HG03139 (cell line): ENCODE results near the gene SLC25A10.
"Not testable (repeated sequence)": the region's sequence is repeated elsewhere in the genome, so short reads cannot be mapped to it uniquely, and the experiment has no call there.

Experiments
- ATAC-seq: cut with Tn5 transposase; IDR thresholded peaks from one replicate; pipeline ENCODE4 v1.9.1; 2021; ENCODE audit not compliant: unreplicated experiment

The SLC25A10 gene, protein sequence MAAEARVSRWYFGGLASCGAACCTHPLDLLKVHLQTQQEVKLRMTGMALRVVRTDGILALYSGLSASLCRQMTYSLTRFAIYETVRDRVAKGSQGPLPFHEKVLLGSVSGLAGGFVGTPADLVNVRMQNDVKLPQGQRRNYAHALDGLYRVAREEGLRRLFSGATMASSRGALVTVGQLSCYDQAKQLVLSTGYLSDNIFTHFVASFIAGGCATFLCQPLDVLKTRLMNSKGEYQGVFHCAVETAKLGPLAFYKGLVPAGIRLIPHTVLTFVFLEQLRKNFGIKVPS

DNA sequence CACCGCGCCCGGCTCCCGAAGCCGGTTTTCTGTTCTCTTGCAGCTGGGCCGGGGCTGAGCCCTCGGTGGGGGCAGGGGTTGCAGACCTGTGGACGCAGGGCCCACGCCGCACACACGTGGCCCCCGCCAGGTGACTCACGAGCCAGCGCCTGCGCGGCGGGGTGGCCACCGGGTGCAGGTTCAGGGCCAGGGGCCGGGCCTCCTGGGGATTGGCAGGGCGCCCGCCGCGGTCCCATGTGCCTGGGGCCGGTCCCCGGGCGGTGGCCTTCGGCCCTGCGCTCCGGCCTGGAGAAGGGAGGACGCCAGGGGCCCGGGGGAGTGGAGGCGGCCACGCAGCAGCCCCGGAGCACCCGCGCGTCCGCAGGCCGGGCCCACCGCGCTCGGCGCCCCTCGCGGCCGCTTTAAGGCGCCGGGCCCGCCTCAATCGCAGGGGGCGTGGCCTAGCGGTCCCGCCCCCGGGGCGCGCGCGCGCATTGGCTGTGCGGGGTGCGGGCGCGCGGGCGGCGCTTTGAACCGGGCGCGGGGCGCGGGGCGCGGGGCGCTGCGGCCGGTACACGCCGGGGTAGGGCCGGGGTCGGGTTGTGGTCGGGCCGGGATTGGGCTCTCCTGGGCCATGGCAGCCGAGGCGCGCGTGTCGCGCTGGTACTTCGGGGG, at the start of gene SLC25A10:
SLC25A10 (plus strand) TSS at position 471 of the 654 bp plus-strand sequence; CDS start at position 614, 143 bp downstream.
- ATAC-seq = peak; percentile 58

DNA sequence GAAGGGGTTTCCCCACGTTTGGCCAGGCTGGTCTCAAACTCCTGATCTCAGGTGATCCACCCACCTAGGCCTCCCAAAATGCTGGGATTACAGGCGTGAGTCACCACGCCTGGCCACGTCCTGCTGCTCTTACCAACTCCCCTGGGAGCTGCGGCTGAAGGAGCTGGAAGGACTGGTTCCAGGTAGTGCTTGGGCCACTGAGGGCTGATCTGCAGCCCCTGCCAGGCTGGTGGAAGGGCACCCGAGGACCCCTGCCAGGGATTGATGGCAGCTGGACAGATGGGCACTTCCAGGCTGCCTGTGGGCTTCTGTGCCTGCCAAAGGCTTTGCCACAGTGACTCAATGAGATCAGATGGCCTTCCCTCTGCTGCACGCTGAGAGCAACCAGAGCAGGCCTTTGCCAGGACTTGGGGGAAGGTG, 48.0 kb upstream of the SLC25A10 start:
- no peak for ATAC-seq

DNA sequence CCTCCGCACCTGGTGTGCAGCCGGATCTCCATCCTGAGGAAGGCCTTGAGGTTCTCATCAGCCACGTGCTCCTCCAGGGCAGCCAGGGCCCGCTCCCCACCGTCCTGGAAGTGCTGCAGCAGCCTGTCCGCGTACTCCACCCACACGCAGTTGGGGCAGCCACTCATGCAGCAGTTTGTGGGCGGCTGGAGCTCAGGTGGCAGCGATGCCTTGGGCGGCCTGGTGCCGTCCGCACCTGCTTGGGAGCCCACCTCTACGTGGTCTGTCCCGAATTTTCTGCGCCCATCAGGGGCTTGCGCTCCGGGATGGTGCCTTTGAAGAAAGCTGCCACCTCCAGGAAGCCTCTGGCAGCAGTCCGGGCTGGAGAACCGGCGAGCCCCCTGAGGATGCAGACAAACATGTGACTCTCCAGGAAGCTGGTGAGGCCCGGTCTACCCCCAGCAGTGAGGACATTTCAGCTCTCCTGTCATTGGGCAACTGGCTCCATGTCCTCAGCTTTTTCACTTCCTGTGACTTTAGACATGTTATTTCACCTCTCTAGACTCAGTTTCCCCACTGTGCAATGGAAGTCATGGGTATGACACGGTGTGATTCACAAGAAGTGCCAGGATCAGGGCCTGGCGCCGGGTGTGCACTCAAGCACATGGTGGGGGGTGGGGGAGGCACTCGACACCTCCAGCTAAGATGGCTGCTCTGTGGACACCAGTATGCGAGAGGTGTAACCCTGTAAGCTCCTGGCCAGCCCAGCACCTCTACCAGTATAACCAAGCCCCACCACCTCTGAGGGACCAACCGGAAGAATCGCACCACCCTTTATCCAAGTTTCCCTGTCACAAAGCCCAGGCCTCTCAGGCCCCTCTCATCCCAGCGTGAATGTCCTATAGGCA, 46.6 kb upstream of the SLC25A10 start:
- ATAC-seq = no peak

DNA sequence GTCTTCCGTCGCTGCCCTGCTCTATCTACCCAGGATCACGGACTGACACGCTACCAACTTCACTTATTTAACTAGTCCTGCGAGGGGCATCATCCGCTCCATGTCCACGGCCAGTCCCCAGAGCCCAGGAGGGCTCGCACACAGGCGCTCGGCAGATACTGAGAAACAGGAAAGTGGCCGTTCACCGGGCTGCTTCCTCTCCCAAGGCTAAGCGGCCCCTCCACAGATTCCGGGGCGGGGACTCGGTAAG, 46.1 kb upstream of the SLC25A10 start:
- ATAC-seq = peak; percentile 10

DNA sequence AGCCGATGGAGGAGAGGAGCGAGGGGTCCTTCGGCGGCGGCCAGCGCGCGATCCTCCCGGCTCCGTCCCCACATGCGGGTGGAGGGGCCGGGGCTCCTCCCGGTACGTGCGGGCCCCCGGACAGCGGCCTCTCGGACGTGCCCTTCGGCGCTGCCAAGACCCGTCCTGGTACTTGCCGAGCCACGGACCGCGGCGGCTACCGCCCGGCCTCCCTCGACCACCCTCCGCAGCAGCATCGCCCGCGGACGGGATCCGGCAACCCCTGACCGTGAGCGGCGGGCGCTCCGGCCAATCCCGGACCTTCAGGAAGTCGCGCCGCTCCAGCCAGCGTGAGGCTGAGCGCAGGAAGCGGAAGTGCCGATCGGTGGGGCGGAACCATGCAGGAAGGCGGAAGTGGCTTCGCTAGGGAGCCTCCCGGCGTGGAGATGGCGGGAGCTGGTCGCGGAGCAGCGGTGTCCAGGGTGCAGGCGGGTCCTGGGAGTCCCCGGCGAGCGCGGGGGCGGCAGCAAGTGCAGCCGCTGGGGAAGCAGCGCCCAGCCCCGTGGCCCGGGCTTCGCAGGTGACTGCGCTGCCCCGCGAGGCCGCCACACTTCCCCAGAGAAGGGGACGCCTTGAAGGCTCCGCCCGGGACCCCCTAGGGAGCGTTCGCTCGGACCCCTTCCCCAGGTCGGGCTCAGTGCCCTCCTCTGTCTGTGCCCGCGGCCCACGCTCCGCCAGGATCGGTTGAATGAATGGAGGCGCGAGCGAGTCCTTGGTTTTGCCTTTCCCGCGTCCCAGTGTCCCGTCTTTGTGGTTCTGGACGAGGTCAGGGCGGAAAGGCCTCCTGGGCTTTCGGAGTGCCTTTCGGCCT, 45.5 kb upstream of the SLC25A10 start, which contains the start of the genes CCDC137 and OXLD1:
CCDC137 (plus strand) TSS at position 396 of the 850 bp plus-strand sequence; CDS start at position 426, 30 bp downstream.
OXLD1 (minus strand) TSS at position 264 of the 850 bp plus-strand sequence; CDS start at position 236, 28 bp downstream.
- peak; percentile 95 for ATAC-seq

DNA sequence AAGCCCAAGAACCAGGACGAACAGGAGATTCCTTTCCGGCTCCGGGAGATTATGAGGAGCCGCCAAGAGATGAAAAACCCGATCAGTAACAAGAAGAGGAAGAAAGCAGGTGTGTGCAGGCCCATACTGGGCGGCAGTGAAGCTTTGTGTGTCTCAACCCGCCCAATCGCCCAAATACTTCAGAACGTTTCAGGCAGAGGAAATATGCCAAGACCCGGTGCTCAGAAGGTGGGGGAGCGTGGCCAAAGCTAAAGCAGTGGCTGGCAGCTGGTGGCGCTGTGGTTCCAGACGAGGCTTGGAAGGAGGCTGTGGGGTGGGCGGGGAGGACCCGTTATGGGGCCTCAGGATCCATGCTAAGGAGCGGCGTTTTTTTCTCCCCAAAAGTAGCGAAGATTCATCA, 44.3 kb upstream of the SLC25A10 start:
- no peak for ATAC-seq

DNA sequence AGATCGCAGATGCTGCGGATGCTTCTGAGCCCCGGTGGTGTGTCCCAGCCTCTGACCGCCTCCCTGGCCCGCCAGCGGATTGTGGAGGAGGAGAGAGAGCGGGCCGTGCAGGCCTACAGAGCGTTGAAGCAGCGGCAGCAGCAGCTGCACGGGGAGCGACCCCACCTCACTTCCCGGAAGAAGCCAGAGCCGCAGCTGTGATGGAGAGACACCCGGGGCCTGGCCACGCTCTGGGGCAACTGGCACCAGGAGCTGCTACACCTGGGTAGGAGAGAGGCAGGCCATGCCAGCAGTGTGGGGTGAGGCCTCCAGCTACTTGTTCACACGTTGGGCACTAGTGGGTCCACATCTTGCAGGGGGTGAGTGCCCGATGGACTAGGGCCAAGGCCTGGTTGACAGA, 39.6 kb upstream of the SLC25A10 start:
- no peak for ATAC-seq

DNA sequence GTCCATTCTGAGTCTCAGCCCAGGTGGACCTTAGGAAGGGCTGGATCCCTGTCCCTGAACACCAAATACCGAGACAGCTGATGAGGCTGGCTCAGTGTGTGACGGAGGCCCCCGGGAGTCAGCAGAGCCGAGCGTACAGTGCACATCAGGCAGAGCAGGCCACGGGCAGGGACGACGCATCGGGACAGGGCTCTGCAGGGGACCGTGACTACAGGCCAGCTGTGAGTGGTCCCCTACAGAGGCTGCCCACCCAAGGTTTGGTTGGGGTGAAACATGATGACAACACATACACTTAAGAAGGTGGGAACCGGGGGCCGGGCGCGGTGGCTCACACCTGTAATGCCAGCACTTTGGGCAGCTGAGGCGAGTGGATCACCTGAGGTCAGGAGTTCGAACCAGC, 39.1 kb upstream of the SLC25A10 start:
- ATAC-seq = no peak

DNA sequence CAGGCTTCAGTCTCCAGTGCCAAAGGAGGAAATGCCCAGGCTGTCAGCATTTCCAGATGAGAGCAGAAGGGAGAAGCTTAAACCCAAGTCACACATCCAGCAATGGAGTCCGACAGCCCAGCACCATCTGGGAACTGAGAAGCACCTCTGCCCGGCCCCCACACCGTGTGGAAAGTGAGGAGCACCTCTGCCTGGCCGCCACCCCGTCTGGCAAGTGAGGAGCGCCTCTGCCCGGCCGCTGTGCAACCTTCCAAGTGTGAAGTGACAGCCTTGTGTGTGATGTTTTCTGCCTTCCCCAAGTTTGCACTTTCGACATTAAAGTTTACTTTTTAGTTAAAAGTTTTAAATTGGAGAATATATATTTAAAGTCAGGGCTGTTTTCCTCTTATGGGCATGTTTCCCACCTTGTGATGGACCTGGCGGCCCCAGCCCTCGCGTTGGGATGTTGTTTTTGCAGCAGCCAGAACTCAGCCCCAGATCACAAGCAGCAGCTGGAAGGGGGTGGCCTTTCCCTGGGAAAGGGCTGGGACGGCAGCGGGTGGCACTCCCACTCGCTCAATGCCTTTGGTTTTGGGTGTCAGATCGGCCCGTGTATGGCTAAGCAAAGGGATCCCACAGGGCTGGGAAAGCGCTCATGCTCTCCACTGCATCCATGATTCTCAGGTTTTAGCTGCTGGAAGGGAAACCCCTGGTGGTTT, 38.4 kb upstream of the SLC25A10 start:
- no peak for ATAC-seq

DNA sequence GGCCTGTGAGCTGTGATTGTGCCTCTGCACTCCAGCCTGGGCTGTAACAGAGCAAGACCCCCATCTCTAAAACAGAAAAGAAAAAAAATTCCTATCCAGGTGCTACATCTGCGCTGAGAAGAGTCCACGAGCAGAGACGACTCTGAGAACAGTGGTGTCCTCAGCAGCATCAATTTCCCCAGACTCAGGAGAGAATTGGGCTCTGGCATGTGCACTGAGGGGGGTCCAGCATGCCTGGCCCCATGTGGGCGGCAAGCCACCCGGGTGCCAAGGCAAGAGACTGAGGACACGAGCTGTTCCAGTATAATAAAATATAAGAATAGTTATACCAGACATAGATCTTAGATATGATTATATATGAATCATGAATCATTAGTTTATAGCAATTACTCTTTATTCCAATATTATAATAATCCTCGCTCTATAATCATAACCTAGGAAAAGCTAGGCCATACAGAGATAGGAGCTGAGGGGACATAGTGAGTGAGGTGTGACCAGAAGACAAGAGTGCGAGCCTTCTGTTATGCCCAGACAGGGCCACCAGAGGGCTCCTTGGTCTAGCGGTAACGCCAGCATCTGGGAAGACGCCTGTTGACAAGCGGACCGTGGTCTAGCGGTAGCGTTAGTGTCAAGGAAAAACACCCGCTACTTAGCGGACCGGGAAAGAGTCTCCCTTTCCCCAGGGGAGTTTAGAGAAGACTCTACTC, 36.4 kb upstream of the SLC25A10 start:
- ATAC-seq = not testable (repeated sequence)

DNA sequence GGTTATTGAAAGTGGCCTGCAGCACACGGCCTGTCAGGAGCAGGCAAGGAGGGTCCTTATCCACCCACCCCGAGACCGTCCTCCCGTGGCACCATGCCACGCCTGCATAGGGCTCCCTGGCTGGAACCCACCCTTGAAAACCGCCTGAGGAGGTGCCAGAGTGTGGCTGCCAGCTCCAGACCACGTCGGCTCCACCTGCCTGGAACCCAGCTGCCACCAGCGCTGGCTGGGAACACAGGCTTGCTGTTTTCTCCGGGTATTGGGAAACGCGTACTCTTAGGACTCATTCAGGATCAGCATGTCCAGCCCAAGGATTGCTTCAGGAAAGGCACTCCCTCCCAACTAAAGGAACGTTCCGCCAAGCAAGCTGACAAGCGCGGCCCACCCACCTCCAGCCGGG, 35.2 kb upstream of the SLC25A10 start:
- no peak for ATAC-seq

DNA sequence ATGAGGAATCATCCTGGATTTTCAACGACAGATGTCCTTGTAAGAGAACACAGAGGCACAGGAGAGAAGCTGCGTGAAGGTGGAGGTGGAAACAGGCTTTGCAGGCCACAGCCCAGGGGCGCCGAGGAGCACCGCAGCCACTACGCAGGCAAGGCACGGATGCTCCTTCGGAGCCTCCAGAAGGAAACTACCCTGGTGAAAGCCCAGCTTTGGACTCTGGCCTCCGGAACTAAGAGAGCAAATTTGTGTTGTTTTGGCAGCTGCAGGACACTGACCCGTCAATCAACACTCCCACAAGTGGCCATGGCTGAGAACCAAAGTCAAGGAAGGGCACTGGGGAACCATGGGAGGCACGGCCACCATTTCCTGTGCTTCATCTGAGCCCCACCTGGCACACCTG, 31.9 kb upstream of the SLC25A10 start:
- ATAC-seq = no peak

DNA sequence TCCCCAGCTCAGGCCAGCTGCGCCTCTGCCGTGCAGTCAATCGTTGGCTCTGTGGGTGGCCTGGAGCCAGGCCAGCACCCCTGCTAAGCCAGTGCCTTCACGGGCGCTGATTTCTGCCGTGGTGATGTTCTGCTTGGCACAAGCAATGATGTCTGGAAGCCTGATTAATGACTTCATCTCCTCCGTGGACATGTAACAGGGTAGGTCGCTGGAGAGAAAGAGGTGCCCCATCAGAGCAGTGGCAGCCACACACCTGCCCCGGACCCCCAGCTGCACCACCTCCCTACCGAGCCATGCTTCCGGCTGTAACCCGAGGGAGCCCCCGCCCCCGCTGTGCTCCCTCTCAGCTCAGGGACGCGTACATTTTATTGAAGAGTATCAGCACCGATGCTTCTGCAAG, 30.4 kb upstream of the SLC25A10 start:
- ATAC-seq = no peak

DNA sequence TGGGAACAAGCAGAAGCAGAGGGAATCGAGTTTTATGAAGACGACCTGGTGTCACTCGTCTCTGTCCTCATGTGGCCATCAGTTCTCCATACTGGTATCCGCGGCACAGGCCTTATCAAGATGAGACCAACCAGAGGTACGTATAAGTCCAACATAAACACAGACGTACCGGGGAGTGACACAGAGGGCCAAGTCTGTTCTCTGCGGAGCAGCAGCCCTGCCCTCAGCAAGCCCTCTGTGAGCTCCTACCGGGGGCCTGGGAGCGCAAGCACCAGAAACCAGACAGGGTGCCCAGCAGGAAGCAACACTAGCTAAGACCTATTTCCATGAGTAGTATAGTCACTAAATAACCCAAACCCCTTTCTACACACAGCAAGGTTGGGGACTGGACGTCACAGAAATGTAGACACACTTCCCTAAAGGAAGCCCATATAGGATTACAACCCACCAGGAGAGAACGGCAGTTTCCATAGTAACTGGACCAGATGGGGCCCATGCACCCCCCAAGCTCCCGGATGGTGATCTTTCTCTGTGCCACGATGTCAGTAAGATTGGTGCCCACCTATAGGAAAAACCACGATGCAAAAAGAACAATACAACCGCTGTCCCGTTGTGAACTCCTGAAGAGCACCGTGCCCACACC, 29.4 kb upstream of the SLC25A10 start:
- ATAC-seq = no peak

DNA sequence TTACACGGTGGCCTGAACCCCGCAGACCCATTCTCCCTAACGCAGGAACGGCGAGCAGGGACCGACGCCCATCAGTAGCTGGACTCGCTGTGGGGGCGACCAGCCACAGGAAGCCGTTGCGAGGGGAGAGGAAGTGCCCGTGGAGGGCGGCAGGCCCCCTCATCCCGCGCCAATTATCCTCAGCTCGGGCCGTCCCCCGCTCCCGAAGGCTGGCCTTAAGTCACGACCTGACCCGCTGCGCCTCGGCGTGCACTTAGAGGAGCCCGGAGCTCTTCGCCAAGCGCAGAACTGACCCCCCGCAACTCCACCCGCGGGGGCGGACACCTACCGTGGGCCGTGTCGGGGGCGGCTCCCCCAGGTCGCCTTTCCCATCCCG, 28.9 kb upstream of the SLC25A10 start:
- ATAC-seq = peak; percentile 23

DNA sequence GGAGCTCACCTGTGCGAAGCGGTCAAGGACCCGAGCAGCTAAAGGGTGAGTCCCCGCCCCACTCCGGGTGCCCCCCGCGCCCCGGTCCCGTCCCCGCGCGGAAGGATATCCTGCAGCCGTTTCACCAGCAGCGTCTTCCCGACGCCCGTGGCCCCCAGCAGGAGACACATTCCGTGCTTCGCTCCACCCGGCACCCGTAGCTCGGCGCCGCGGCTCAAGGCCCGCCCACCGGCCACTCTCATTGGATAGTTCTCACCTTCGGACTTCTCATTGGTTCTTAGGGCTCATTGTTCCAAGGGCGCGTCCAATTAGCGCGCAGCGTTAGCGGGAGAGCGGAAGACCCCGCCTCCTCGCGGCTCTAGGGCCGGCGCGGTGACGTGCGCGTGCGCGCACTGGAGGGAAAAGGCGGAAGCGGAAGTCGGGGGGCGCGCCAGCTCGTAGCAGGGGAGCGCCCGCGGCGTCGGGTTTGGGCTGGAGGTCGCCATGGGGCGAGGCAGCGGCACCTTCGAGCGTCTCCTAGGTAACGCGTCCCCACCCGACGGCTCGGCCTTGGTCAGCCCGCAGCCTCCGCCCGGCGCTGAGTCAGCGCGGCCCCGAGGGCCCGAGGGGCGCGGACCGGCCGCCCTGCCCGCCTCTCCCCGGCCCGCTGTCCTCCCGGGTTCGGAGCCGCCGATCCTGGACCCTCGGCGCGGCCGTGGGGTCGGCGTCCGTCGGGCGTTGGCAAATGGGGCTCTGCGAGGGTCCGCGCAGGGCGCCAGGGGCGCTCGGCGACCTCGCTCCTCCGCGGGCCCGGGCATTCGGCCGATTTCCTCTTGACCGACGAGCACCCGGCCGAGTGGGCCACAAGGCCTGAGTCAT, 28.3 kb upstream of the SLC25A10 start, which contains the start of the genes ARL16 and HGS:
ARL16 (minus strand) TSS at position 214 of the 858 bp plus-strand sequence; CDS start at position 170, 44 bp downstream.
HGS (plus strand) TSS at position 428 of the 858 bp plus-strand sequence; CDS start at position 484, 56 bp downstream.
- ATAC-seq = peak; percentile 89

DNA sequence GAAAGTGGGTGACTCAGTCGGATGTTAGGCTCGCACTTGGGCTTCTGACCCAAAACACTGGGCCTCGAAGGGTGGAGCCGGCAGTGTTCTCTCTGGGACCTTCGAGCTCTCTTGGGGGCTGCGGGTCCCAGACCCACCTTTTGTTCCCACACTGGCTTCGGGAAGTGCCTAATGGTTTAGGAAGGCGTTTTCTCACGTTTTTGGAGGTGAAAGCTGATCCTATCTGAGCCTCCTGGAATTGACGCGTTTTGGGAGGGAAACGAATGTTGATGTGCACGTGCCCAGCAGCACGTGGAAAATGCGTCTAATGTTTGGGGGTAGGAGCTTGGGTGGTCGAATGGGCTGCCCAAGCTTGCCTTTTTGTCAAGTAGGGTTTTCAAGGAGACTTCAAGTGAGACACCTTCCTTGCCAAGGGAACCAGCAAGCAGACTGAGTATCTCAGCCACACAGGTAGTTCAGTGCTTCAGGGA, 27.6 kb upstream of the SLC25A10 start:
- no peak for ATAC-seq

DNA sequence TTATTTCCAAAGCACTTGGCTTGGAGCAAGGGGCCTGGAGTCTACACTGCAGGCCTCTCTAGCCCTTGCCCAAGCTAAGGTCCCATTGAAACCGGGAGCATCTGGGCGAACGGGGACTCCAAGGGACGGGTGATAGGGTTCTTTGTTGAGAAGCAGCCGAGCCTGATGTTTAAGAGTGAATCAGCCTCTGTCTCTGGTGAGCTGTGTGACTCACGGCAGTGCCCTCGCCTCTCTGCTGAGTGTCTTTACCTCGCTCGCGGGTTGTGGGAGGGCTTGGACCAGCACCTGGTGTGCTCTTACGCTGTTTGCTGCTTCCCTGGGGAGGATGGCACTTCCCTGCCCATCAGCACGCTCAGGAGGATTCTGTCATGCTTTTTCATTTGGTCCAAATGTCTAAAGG, 27.0 kb upstream of the SLC25A10 start:
- no peak for ATAC-seq
